Psoas muscle (tissue), 8 donors: ENCODE measurements around the gene GNS. TPM values are rescaled to one million over a fixed set of nuclear protein-coding genes. Genes with fewer than 3 reads are reported as not detected.
"Not testable (repeated sequence)": the region's sequence is repeated elsewhere in the genome, so short reads cannot be mapped to it uniquely, and the experiment has no call there.

Experiments used
- ATAC-seq, 4 donors: fragments of 200-7000 bp; cut with Tn5 transposase; one replicate each; pipeline ENCODE4 v1.9.1; 2020; ENCODE audit warnings: moderate library complexity in 3 of 4, mild to moderate bottlenecking in 2 of 4
- DNase-seq, 2 donors: peaks; one replicate each; pipeline ENCODE4 v3.0.0-alpha.2; 2020
- H3K27ac ChIP-seq: fragments of 200-600 bp; one replicate; pipeline ENCODE4 v1.8.0; 2022
- H3K27me3 ChIP-seq, 3 donors: fragments of 200-600 bp in 1 of 3; one replicate each; pipeline versions ENCODE4 v1.6.1 to v1.8.0; 2013 to 2022; ENCODE audit warnings: low read length in 2 of 3, mild to moderate bottlenecking in 2 of 3, moderate library complexity in 1 of 3; ENCODE audit not compliant: insufficient read depth in 3 of 3
- H3K36me3 ChIP-seq, 2 donors: fragments of 200-600 bp in 1 of 2; one replicate each; pipeline versions ENCODE4 v1.6.1 to v1.8.0; 2013 to 2022; ENCODE audit warnings: low read depth in 1 of 2, mild to moderate bottlenecking in 1 of 2, moderate library complexity in 1 of 2; ENCODE audit not compliant: insufficient read depth in 1 of 2
- H3K4me1 ChIP-seq: fragments of 200-600 bp; one replicate; pipeline ENCODE4 v1.8.0; 2022
- H3K4me3 ChIP-seq: fragments of 200-600 bp; one replicate; pipeline ENCODE4 v1.8.0; 2022; ENCODE audit warnings: mild to moderate bottlenecking
- H3K9me3 ChIP-seq: fragments of 200-600 bp; one replicate; pipeline ENCODE4 v1.8.0; 2022
- CTCF ChIP-seq: fragments of 200-600 bp; IDR thresholded peaks from one replicate; pipeline ENCODE4 v1.8.0; 2022; ENCODE audit warnings: antibody characterized with exemption
- WGBS, 3 donors: extraction: QIAGEN DNeasy Blood & Tissue Kit; methylation state at CpG; one replicate each; pipeline versions ENCODE4 v1.1.6 to v1.1.7; 2013; 5-methylcytosine and 5-hydroxymethylcytosine counted together
- intact Hi-C, 2 donors: fragments of 100-400 bp; cut with DNase I; formaldehyde crosslinking; loops; one replicate each; pipeline versions ENCODE4 v1.11.0 to v1.14.2; 2022
- polyA plus RNA-seq, 3 donors: library from polyadenylated mRNA; stranded (reverse); fragments of 200-250 nt; gene quantifications; one replicate each; pipeline ENCODE4 v1.2.3, GENCODE V29; 2013
- total RNA-seq, 4 donors: library from RNA; stranded (reverse); fragmentation: NEBNext Ultra II Directional in 2 of 4; extraction: Animal tissue kit (Norgen Biotek cat#: 25700) in 2 of 4; gene quantifications; one replicate each; pipeline versions ENCODE4 v1.2.1 to v1.2.4, GENCODE V29; 2021 to 2023
- donor health status: healthy with polysubstance abuse.
- donor health status: DM: no; HTN: no; CAD: no; lungs with moderate emphysema.
- donor health status: Bipolar disorder and iron deficiency.
- donor health status: healthy.
- donor health status: DM: yes; HTN: yes; CAD: no.
- donor health status: DM: no; HTN: no; CAD: no.
- donor health status: DM: no; HTN: no; CAD: no.
- donor health status: DM: yes; HTN: yes; CAD: no.

The GNS gene
- total and polyA plus RNA-seq, 7 donors, result 18.7 to 55.3 (median 36.5) TPM

GRCh38 chr12:64780531-64781279 lies 21.5 kb upstream of the GNS start:
- ATAC-seq (peak; percentile 50 to 65 (median 56)), DNase-seq (peak; percentile 44 to 60)
- Histone ChIP-seq H3K4me3 (peak overlapping the region; percentile 70), H3K36me3 (no peaks in the 10 kb centered on the region), H3K4me1 (no peaks in the 10 kb centered on the region), H3K27ac (no peak overlapping the region), H3K27me3 (peaks cover 3 to 80% (median 12%) of the 10 kb centered on the region in 3 donors), H3K9me3 (peaks cover 5% of the 10 kb centered on the region)
- intact Hi-C loops, result no loop called here
- no peak for TF ChIP-seq CTCF
- WGBS, 3 donors, result 1% methylated on average over 57 to 103 of the region's 103 CpGs

- Histone ChIP-seq H3K9me3 (peaks cover 10% of the 10 kb centered on the region), H3K4me3 (peak overlapping the region; percentile 70), H3K36me3 (no peaks in the 10 kb centered on the region), H3K4me1 (no peaks in the 10 kb centered on the region), H3K27me3 (peaks cover 0 to 75% (median 12%) of the 10 kb centered on the region in 3 donors), H3K27ac (no peak overlapping the region)
- intact Hi-C loops, result no loop called here
- WGBS, 3 donors, result 14 to 32% (median 17%) methylated on average over 10 to 15 of the region's 15 CpGs
- ATAC-seq, result no peak
- TF ChIP-seq CTCF, result no peak
- DNase-seq, result no peak
Measured at GRCh38 chr12:64780132-64780530, 20.9 kb upstream of the GNS start.

- 71 to 72% (median 71%) methylated on average over 10 of the region's 10 CpGs for WGBS, 3 donors
- no peaks in the 10 kb centered on the region for H3K4me1 ChIP-seq
- ATAC-seq (no peak), DNase-seq (no peak)
- intact Hi-C loops, result no loop called here
- H3K36me3 ChIP-seq, result no peaks in the 10 kb centered on the region
- peaks cover 0 to 68% (median 12%) of the 10 kb centered on the region in 3 donors for H3K27me3 ChIP-seq
- no peak overlapping the region for H3K27ac ChIP-seq
- TF ChIP-seq CTCF, result no peak
- H3K9me3 ChIP-seq, result peaks cover 16% of the 10 kb centered on the region
- H3K4me3 ChIP-seq, result no peak overlapping the region
Measured at GRCh38 chr12:64779354-64779974, 20.3 kb upstream of the GNS start.

GRCh38 chr12:64775147-64775736 lies 16.0 kb upstream of the GNS start:
- intact Hi-C loops, ATAC-seq, H3K27ac ChIP-seq, DNase-seq, H3K4me1 ChIP-seq, H3K4me3 ChIP-seq, H3K36me3 ChIP-seq: not testable (repeated sequence)
- Histone ChIP-seq H3K27me3 (peaks cover 0 to 34% (median 5%) of the 10 kb centered on the region in 3 donors), H3K9me3 (peaks cover 18% of the 10 kb centered on the region)

GRCh38 chr12:64773386-64773785 lies 14.2 kb upstream of the GNS start:
- no peak overlapping the region for H3K27ac ChIP-seq
- TF ChIP-seq CTCF, result no peak
- no peak overlapping the region for H3K4me3 ChIP-seq
- DNase-seq (no peak), ATAC-seq (no peak)
- H3K27me3 ChIP-seq, result peaks cover 0 to 20% (median 0%) of the 10 kb centered on the region in 3 donors
- no peaks in the 10 kb centered on the region for H3K36me3 ChIP-seq
- intact Hi-C loops, result no loop called here
- no peaks in the 10 kb centered on the region for H3K4me1 ChIP-seq
- H3K9me3 ChIP-seq, result peaks cover 18% of the 10 kb centered on the region
